Kidney (tissue), 14 donors: Measurements from ENCODE around the gene LRRN1. TPM values are rescaled to one million over a fixed set of nuclear protein-coding genes. Genes with fewer than 3 reads are reported as not detected.

Source experiments
- DNase-seq, 5 donors: peaks; one replicate each; pipeline ENCODE4 v3.0.0-alpha.2; 2013 to 2020
- FAIRE-seq: peaks from 2 replicates; lab custom pipeline; 2012; peaks lifted over from hg19 to GRCh38; lab: Jason Lieb, UNC
- H3K27ac ChIP-seq, 2 donors: one replicate each; pipeline ENCODE4 v1.7.0; 2013; ENCODE audit warnings: low read depth in 2 of 2, low read length in 2 of 2, inconsistent platforms in 1 of 2
- H3K27me3 ChIP-seq: one replicate; pipeline ENCODE4 v1.7.1; 2013; ENCODE audit warnings: low read length, inconsistent platforms; ENCODE audit not compliant: control insufficient read depth, insufficient read depth
- H3K36me3 ChIP-seq, 3 donors: one replicate each; pipeline versions ENCODE4 v1.7.0 to v1.7.1; 2013; ENCODE audit warnings: low read length in 3 of 3, control low read depth in 1 of 3, inconsistent platforms in 1 of 3; ENCODE audit not compliant: insufficient read depth in 3 of 3, control insufficient read depth in 2 of 3
- H3K4me1 ChIP-seq, 3 donors: one replicate each; pipeline versions ENCODE4 v1.7.0 to v1.7.1; 2013; ENCODE audit warnings: low read length in 3 of 3, inconsistent platforms in 1 of 3, low read depth in 1 of 3; ENCODE audit not compliant: control insufficient read depth in 2 of 3, insufficient read depth in 2 of 3
- H3K4me3 ChIP-seq, 3 donors: one replicate each; pipeline versions ENCODE4 v1.7.0 to v1.8.1; 2013; ENCODE audit warnings: low read length in 3 of 3, control low read depth in 1 of 3, inconsistent platforms in 1 of 3
- H3K9ac ChIP-seq, 3 donors: one replicate each; pipeline versions ENCODE4 v1.7.0 to v1.7.1; 2013; ENCODE audit warnings: low read length in 3 of 3, control low read depth in 1 of 3, inconsistent platforms in 1 of 3
- H3K9me3 ChIP-seq, 3 donors: one replicate each; pipeline versions ENCODE4 v1.7.0 to v1.7.1; 2013; ENCODE audit warnings: low read length in 3 of 3, control low read depth in 1 of 3, inconsistent platforms in 1 of 3; ENCODE audit not compliant: control insufficient read depth in 2 of 3, insufficient read depth in 1 of 3
- intact Hi-C: fragments of 100-400 bp; cut with DNase I; formaldehyde crosslinking; loops from one replicate; pipeline ENCODE4 v1.11.1; 2022
- polyA plus RNA-seq: library from polyadenylated mRNA; stranded (reverse); fragments of 350-450 nt; fragmentation: Illumina TruSeq; extraction: RNeasy Lipid Tissue Mini Kit (QIAGEN cat#74804); gene quantifications from one replicate; pipeline ENCODE4 v1.2.3, GENCODE V29; 2014; ENCODE audit warnings: low read depth, low replicate concordance; ENCODE audit not compliant: insufficient read depth
- total RNA-seq: library from RNA; stranded (reverse); fragmentation: NEBNext Ultra II Directional; extraction: Animal tissue kit (Norgen Biotek cat#: 25700); gene quantifications from one replicate; pipeline ENCODE4 v1.2.1, GENCODE V29; 2021
- TF ChIP-seq, protein P1 (sequence below): IDR thresholded peaks from 3 replicates; pipeline ENCODE4 v1.5.1; 2012; ENCODE audit warnings: mild to moderate bottlenecking, moderate library complexity, borderline replicate concordance; ENCODE audit not compliant: insufficient read depth; ENCODE audit errors: extremely low read depth
- donor health status: control.
- donor health status: control.
- donor health status: control.
- donor health status: control.
- donor health status: control.
- donor health status: DM: yes; HTN: yes; CAD: no.
- donor health status: Normal renal cell carcinoma (clear cell type).

LRRN1 gene
- total and polyA plus RNA-seq, 2 donors from 2014 or later: 0.41 to 1.4 TPM

DNA sequence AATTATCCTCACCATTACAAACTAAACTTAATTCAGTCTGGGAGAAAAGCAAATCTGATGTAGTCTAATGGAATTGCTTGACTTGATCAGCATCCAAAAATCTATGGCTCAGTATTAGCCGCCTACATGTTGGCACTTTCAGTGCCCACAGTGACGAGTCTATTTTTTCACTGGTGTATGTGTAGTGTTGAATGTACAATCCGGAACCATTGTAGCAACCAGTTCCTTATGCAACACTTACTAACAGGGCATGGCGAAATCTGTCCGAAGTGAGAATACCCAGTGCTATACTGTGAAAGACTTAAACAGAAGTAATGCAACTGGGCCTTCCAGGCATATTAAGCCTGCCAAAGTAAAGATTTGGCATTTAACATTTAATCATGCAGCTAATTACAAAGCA, 18.6 kb downstream of the LRRN1 start:
- Histone ChIP-seq H3K27me3 (no peaks in the 10 kb centered on the region), H3K4me1 (no peaks in the 10 kb centered on the region), H3K4me3 (no peak overlapping the region), H3K36me3 (no peaks in the 10 kb centered on the region), H3K9ac (no peak overlapping the region), H3K9me3 (no peaks in the 10 kb centered on the region), H3K27ac (no peak overlapping the region)
- TF ChIP-seq, protein P1, sequence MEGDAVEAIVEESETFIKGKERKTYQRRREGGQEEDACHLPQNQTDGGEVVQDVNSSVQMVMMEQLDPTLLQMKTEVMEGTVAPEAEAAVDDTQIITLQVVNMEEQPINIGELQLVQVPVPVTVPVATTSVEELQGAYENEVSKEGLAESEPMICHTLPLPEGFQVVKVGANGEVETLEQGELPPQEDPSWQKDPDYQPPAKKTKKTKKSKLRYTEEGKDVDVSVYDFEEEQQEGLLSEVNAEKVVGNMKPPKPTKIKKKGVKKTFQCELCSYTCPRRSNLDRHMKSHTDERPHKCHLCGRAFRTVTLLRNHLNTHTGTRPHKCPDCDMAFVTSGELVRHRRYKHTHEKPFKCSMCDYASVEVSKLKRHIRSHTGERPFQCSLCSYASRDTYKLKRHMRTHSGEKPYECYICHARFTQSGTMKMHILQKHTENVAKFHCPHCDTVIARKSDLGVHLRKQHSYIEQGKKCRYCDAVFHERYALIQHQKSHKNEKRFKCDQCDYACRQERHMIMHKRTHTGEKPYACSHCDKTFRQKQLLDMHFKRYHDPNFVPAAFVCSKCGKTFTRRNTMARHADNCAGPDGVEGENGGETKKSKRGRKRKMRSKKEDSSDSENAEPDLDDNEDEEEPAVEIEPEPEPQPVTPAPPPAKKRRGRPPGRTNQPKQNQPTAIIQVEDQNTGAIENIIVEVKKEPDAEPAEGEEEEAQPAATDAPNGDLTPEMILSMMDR: no peak
- intact Hi-C loops: no loop called here
- DNase-seq: no peak
- FAIRE-seq: no peak

DNA sequence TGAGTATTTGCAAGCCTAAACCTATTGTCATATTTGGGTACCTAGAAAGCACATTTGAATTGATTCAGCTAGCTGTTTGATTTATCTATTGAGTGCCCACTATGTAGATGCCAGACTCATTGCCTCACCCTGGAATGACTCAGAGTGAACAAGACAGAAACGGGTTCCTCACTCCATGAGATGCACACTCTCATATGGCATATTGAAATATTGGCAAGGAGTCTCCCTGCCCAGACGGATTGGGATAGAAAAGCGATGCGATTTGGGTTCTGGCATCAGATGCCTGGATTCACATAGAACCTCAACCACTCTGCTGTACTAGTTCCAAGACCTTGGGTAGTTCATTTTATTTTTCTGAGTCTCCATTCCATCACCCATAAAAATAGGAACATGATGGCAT, 22.5 kb downstream of the LRRN1 start:
- Histone ChIP-seq H3K27me3 (no peaks in the 10 kb centered on the region), H3K27ac (no peak overlapping the region), H3K4me3 (no peak overlapping the region), H3K4me1 (no peaks in the 10 kb centered on the region), H3K9ac (no peak overlapping the region), H3K36me3 (no peaks in the 10 kb centered on the region), H3K9me3 (no peaks in the 10 kb centered on the region)
- intact Hi-C loops: no loop called here
- DNase-seq: no peak
- TF ChIP-seq, protein P1: no peak
- no peak for FAIRE-seq

DNA sequence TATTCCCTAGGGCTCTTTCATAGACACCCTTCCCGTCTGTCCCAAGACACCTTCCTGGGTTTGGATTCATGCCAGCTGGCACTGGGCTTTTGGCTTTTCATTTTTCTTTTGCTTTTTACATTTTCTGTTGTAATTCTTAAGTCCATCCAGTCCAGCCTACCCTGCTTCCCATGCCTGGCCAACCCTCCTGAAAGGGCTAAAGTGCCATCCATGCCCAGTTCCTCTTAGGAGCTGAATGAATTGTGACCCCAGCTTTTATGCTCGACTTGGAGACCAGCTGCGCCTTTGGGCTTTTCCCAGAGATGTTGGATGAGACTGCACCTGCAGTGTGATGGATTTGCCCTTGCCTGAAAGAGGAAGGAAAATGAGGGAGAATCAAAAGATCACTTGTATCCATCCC, 25.8 kb downstream of the LRRN1 start:
- Histone ChIP-seq H3K9me3 (no peaks in the 10 kb centered on the region), H3K27me3 (no peaks in the 10 kb centered on the region), H3K36me3 (no peaks in the 10 kb centered on the region), H3K27ac (no peak overlapping the region), H3K9ac (no peak overlapping the region), H3K4me1 (no peaks in the 10 kb centered on the region), H3K4me3 (no peak overlapping the region)
- TF ChIP-seq, protein P1: no peak
- DNase-seq (no peak), FAIRE-seq (no peak)
- intact Hi-C loops: no loop called here

DNA sequence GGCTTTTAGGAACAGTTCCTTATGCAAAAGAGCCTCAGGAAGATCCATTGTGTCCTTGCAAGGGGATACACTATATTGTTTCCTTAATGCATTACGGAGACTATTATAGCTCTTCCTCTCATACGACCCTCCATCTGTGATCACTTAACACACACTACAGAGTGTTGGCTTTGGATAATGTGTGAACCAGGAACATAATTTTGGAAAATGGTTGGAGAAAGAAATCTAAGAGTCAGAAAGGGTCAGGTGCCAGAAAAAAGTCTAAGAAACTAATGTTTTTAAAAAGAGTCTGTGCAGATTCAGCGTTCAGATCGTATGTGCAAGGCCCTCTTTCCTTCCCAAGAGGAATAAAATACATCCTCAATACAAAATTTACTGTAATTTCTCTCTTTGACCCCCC, 27.3 kb downstream of the LRRN1 start:
- Histone ChIP-seq H3K9ac (no peak overlapping the region), H3K36me3 (no peaks in the 10 kb centered on the region), H3K27me3 (no peaks in the 10 kb centered on the region), H3K4me1 (no peaks in the 10 kb centered on the region), H3K27ac (no peak overlapping the region), H3K9me3 (no peaks in the 10 kb centered on the region), H3K4me3 (no peak overlapping the region)
- TF ChIP-seq, protein P1: no peak
- DNase-seq (no peak), FAIRE-seq (no peak)
- intact Hi-C loops: no loop called here
